Germinal center (tissue), 1 donor: Measurements from ENCODE around the gene SMIM12.

Experiments
- DNase-seq: peaks from one replicate; pipeline ENCODE4 v3.0.0; 2012; ENCODE audit warnings: mixed read lengths, low spot score

Gene SMIM12

DNA sequence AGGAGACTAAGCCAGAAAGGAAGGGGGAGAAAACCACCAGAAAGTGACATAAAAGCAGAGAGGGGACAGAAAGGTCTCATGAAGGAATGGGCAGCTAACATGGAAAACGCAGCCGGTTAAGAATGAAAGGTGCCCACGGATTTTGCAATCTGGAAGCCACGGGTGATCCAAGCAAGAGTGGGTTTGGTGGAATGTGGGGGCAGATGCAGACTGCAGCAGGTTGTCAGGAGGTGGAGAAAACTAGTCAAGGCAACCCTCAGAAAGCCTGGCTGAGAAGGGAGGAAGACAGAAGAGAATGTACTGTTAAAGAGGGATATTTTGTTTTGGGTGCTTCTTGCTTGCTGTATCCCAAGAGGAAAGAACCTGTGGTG lies 12.6 kb upstream of the SMIM12 start:
- no peak for DNase-seq

- DNase-seq = no peak
These were observed 12.0 kb upstream of the SMIM12 start for GRCh38 chr1:34871443-34872132.

DNA sequence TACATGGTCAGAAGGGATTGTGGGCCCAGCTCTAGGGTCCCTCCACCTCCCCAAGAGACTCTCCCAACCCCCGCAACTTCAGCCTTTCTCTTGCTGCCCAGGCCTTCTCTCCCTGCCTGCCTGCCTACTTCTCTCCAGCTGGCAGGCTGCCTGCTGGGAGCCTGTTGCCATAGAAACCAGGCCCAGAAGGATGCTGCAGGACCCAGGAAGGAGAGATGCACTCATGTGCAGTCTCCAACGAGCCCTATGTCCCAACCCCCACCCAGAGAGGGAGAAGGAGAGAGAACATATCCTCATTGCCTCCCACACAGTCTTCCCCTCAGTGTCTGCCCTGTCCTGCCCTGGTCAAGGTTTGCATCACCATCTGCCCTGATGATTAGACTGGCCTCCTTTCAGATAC lies 10.8 kb upstream of the SMIM12 start:
- no peak for DNase-seq

GRCh38 chr1:34869760-34870159 lies 10.2 kb upstream of the SMIM12 start:
- no peak for DNase-seq

GRCh38 chr1:34868230-34869049 lies 8.9 kb upstream of the SMIM12 start:
- no peak for DNase-seq

- no peak for DNase-seq
These were observed 7.9 kb upstream of the SMIM12 start for GRCh38 chr1:34867415-34867814.

- no peak for DNase-seq
These were observed 7.2 kb upstream of the SMIM12 start for GRCh38 chr1:34866762-34867109.

DNA sequence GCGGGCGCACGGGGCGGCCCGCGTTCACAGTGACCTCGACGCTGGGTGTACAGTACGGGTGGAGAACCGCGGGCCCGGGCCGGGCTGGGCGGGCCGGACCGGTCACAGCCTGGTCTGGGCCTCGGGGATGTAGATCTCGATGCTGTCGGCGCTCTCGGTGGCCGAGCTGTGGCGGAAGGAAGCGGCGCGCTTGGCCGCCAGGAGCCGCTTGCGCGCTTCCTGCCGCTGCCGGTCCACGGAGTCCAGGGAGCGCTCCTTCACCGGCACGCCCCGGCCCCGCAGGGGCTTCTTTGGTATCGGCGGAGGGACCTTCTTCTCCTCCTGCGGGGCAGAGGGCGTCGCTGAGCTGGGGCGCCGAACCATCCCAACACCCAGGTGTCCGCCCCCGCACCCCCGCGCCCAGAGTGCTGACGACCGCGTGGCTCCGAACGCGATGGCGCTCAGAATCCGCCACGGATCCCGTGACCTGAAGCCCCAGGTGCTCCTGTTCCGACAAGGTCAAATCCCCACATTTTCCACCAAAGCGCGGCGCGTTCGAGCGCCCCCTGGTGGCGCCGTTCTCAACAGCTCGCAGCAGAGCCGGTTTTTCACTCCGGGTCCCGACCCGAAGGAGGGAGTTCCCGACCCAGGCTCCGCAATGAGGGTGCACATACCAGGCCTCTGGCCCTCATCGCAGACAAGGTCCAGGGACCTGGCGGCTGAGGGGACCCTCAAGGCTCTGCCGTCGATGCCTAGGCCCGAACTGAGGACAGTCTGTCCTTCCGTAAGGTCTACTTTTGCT lies 6.6 kb upstream of the SMIM12 start:
- DNase-seq = peak; percentile 87

DNA sequence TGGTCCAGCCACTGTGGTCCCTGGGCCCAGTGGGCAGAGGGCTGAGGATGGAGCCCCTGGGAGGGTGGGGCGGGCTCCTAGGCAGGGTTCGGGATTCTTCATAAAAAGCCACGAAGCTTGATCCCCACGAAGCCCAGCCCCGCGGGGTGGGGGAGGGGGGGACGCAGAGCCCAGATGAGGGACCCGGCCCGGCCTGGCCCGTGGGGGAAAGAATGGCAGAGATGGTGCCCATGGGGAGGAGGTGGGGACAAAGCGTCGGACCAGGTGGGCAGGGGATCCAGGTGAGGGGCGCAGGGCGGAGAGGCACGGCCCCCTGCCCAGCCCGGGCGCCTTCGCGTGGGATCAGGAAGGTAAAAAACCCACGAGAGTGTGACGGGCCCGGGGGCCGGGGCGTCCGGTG lies 6.0 kb upstream of the SMIM12 start:
- DNase-seq = peak; percentile 19

GRCh38 chr1:34864759-34865158 lies 5.2 kb upstream of the SMIM12 start:
- no peak for DNase-seq

DNA sequence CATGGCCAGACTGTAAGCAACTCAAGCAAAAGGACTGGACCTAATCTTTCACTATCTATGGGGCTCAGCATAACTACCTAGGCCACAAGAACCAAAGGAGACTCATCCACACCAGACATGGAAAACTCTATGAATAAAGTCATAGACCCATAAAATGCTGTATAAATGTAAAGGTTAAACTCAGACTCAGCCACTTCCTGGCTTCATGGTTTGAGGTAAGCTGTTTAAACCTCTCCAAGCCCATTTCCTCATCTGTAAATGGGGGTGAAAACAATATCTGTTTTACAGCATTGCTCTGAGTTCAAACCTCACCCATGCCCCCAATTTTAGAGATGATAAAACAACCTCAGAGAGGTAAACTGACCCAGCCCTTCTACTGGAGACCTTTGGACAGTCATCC lies 4.0 kb upstream of the SMIM12 start:
- DNase-seq = no peak

DNA sequence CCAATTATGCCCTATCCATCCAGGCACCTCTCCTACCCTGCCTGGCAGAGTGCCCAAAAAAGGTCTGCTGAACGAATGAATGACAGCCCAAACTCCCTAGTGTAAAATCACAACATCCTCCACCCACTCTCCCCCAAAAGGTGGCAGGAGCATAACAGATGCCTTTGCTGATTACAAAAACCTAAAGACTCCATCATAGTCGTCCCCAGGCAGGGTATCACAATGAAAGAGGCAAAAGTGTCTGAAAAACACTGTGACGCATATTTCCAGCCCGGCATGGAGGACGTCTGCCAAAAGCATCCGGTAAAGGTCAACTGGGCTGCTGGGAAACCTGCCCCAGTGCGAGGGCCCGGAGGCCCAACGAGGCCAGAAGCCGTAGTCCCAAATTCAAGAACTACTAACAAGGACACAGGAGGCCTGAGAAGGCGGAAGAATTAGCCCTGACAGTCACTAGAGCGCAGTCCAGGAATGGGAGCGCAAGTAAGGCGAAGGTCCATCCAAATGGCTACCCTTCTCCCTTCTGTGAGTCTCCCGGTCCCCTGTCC lies 576 bp downstream of the SMIM12 start:
- DNase-seq = peak; percentile 23

GRCh38 chr1:34856697-34857096 lies 2.9 kb downstream of the SMIM12 start:
- no peak for DNase-seq

GRCh38 chr1:34852677-34853217 lies 6.8 kb downstream of the SMIM12 start:
- peak; percentile 91 for DNase-seq

GRCh38 chr1:34851431-34852105 lies 8.0 kb downstream of the SMIM12 start:
- no peak for DNase-seq

- DNase-seq = no peak
These were observed 9.2 kb downstream of the SMIM12 start for GRCh38 chr1:34850382-34850781.

DNA sequence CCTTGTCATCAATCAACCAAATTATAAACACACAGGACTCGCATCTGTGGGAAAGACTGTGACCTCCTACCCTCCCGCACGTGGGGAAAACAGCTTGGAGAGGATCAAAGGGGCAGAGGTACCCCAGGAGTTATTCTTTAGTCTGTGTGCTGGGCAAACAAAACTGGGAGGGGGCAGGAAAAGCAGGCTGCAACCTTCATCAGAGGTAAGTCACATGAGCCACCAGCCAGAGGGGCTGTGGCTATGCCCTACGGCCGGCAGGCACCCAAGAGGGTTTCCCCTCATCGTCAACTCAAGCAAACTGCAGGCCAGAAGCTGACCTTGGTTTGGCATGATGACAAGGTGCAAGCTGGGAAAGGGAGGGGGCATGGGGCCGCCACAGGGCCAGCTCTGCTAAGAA lies 12.5 kb downstream of the SMIM12 start:
- DNase-seq = no peak

DNA sequence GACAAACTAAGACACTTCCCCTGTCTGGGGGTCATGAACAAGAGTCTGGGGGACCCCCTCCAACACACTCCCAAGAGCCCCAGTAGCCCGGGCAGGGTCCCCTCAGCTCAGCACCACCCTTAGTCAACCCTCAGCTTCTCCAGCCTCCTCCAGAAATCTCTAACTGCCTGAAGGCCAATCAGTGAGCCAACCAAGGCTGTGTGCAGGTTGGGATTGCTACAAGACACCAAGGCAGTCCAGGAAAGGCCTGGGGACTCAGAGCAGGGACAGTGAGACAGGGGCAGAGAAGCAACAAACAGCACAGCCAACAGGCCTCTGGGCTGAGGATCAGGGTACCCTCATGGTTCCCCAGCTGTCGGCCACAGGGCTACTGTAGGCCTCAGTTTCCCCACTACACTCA lies 13.3 kb downstream of the SMIM12 start:
- DNase-seq = no peak

DNA sequence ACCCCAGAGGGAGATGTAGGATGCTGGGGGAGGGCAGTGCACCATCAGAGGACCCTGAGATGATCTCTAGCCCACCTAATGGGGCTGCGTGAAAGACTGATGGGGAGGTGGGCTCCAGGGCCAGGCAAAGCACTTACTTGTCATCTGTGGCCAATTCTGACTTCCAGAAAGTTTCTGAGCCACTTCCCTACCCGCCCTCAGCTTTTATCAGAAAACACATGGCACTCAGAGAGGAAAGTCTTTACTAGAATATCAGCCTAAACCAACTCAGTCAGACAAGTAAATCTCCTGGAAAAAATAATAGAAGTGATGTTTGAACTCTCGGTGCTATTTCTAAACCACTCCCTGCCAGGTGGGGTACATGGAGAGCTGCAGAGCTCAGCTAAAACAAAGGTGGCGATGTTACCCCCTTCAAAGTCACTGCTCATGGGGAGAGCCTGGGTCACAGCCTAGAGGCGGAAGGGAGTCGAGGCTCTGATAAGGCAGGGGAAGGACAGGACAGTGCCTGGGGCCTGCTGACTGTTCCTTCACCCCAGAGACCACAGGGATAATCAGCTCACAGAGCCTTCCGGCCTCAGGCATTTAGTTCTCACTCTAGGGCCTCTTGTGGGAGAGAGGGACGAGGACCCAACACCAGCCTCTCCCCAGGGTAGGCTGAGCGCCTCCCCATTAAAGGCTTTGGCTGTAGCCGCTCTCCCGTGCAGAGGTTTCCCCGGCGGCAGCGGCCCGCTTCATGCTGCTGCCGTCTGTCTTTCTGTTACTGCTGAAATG lies 14.2 kb downstream of the SMIM12 start:
- no peak for DNase-seq

- DNase-seq = no peak
These were observed 15.3 kb downstream of the SMIM12 start for GRCh38 chr1:34844252-34844634.
